GM19023 (cell line): ENCODE measurements around the gene SH3PXD2B.
"Not testable (repeated sequence)": the region's sequence is repeated elsewhere in the genome, so short reads cannot be mapped to it uniquely, and the experiment has no call there.

Experiments used
- ATAC-seq: cut with Tn5 transposase; IDR thresholded peaks from one replicate; pipeline ENCODE4 v1.9.1; 2021; ENCODE audit warnings: mild to moderate bottlenecking, moderate library complexity; ENCODE audit not compliant: unreplicated experiment

The SH3PXD2B gene

DNA sequence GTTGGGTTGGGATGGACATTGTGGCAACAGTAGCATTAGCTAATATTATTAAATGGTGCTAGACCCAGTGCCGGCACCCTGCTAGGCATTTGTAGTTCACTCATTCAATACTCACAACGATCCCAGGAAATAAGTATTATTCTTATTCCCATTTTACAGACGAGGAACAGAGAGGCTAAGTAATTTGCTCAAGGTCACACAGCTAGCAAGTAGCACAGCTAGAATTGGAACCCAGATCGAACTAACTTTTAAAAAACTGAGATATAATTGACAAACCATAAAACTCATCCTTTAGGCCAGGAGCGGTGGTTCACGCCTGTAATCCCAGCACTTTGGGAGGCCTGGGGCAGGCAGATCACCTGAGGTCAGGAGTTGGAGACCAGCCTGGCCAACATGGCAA lies 79.5 kb downstream of the SH3PXD2B start:
- ATAC-seq: no peak

- ATAC-seq: no peak
Measured at GRCh38 chr5:172373680-172374079, 80.6 kb downstream of the SH3PXD2B start.

DNA sequence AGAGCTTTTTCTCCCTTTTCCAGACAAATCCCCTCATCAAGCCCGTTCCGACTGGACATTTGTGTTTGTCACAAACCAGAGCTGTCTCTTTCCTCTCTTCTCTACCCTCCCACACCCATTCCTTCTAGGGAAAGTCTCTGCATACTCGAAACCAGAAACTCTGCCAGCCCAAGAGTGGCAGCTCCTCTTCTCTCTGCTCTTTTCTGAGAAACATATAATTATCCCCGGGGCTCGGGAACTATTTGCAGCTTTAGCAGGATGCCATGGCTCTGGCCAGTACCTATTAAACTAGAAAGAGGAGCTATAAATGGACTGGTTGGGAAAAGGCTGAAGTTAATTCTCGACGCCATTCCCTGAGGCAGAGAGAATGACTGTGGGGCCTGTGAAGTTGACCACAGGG lies 82.6 kb downstream of the SH3PXD2B start:
- ATAC-seq: no peak

- ATAC-seq: no peak
Measured at GRCh38 chr5:172370648-172371545, 83.4 kb downstream of the SH3PXD2B start.

DNA sequence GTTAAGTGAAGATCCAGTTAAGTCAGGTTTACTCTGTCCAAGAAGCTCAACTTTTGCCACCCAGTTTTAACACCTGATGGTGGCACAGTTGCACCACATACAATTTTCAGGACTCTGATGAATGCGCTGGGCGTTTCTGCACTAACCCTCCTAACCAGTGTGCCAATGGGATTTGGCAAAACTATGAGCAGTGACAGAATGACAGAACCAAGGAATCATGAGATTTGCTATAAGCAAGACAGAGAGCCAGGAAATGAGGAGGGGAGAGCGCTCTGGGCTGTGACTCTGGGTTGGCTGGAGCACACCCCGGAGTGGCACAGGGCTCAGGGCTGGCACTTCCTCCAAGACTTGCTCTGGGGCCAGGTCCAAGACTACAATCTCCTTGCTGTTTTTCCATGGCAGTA lies 84.1 kb downstream of the SH3PXD2B start:
- ATAC-seq: no peak

GRCh38 chr5:172368699-172369098 lies 85.6 kb downstream of the SH3PXD2B start:
- ATAC-seq: not testable (repeated sequence)

- no peak for ATAC-seq
Measured at GRCh38 chr5:172365948-172366608, 88.2 kb downstream of the SH3PXD2B start.

- ATAC-seq: no peak
Measured at GRCh38 chr5:172364773-172365172, 89.6 kb downstream of the SH3PXD2B start.

DNA sequence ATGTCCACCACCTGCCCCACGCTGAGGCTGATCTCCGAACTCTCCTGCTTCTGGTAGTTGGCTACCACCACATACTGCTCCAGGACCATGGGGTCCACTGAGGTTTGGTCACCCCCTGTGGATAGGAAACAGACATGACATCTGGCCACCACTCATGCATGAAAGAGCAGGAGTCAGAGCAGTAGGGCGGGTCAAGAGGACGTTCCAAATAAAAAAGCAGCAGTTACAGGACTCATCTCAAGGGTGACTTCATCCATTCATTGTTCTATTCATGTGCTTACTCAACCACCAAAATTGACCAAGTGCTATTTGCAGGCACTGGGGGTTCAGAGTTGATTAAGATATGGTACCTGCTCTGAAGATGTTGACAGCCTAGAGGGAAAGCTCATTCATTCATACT lies 91.6 kb downstream of the SH3PXD2B start:
- no peak for ATAC-seq

- no peak for ATAC-seq
Measured at GRCh38 chr5:172361566-172362238, 92.6 kb downstream of the SH3PXD2B start.

DNA sequence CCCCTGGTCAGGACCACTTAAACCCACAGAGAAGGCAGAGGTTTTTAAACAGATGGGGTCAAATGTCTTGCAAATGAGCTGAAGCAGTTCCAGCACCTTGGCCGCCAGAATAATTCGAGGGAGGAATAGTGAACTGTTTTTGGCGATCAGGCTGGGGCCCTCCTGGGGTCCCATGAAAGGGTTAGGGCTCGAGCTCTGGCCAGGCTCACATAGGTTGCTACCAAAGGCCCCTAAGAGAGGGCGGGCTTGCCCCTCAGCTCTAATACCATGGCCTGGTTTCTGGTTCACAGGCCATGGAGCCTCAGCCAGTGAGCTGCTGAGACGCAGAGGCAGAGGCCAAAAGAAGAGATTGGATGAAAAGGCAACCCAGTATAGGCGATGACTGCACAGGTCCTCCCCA lies 96.0 kb downstream of the SH3PXD2B start:
- no peak for ATAC-seq

DNA sequence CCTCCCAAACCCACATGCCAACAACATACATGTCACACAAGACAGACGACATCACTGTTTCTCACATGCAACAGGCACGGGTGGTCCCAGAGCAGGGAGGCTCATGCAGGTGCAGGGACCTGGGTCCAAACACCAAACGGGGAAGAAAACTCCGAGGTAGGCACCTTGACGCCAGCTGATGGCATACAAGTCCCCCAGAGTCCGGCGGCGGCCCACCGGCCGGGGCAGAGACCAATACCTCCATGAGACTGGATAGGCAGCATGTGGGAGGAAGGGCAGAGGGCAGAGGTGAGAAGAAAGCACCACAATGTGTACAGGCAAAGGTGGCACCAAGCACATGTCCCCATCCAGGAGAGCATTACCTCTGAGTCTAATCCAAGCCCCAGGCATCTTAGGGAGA lies 97.8 kb downstream of the SH3PXD2B start:
- ATAC-seq: no peak

DNA sequence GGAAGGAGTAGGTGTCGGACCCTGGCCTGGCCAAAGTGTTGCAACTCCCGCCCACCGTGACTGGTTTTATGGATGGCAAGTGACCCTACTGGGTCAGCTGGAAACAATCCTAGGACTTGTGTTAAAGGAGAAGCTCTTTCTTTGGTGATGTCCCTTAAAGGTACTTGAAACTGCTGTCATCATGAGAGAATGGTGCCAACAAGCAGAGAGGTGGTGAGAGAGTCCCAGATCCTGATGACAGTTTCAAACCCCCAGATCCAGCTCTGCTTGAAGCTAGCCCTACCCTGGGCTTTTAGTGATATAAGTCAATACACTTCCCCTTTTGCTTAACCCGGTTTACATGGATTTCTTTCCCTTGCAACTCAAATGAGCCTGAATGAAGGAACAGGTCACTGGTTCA lies 98.3 kb downstream of the SH3PXD2B start:
- ATAC-seq: no peak

DNA sequence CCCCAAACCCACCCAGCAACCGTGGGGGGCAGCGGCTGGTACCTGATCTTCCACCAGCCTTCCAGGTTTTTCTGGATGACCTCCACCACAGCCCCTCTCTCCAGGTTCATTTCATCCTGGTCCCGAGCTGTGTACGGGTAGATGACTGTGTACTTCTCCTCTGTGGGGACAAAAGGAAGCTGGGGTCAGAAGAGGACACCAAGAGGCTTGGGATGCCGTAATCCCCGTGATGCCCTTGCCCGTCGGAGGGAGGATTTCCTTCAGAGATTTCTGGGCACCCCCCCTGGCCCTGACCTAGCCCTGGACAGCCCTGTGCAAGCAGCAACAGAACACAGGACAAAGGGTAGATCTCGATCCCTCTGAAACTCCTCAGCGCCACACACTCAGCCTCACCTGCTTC lies 100.5 kb downstream of the SH3PXD2B start:
- ATAC-seq: no peak

- no peak for ATAC-seq
Measured at GRCh38 chr5:172353271-172353812, 101.0 kb downstream of the SH3PXD2B start.

DNA sequence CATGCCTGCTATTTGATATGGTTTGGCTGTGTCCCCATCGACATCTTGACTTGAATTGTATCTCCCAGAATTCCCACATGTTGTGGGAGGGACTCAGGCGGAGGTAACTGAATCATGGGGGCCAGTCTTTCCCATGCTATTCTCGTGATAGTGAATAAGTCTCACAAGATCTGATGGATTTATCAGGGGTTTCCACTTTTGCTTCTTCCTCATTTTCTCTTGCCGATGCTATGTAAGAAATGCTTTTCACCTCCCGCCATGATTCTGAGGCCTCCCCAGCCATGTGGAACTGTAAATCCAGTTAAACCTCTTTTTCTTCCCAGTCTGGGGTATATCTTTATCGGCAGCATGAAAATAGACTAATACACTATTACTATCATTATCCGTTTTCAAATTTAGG lies 101.8 kb downstream of the SH3PXD2B start:
- not testable (repeated sequence) for ATAC-seq

DNA sequence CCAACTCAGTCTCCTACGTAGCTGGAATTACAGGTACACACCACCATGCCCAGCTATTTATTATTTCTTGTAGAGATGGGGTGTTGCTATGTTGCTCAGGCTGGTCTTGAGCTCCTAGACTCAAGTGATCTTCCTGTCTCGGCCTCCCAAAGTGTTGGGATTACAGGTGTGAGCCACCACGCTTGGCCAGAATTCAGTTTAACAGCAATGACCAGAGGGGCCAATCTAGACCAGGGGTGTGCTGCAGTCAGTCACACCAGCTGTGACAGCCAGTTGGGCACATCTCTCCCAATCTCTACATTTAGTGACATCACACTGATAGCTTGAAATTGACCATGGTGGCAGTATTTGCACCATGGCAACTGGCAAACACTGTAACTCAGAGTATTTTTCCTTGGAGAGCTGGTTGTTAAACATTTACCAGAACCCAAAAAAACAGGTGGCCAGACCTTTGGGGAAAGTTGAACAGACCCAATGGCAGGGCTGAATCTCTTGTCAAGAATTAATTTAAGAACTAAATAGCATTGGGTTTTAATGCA lies 103.0 kb downstream of the SH3PXD2B start:
- no peak for ATAC-seq

GRCh38 chr5:172350212-172351181 lies 103.8 kb downstream of the SH3PXD2B start:
- no peak for ATAC-seq

DNA sequence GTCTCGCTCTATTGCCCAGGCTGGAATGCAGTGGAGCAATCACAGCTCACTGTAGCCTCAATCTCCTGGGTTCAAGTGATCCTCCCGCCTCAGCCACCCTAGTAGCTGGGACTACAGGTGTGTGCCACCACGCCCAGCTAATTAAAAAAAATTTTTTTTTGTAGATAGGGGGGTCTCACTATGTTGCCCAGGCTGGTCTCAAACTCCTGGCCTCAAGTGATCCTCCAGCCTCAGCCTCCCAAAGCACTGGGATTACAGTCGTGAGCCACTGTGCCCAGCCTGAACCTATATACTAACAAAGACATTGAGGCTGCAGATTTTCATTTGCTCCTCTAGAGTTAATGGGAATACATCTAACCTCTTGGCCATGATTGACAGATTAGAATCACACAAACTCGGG lies 105.6 kb downstream of the SH3PXD2B start:
- not testable (repeated sequence) for ATAC-seq

DNA sequence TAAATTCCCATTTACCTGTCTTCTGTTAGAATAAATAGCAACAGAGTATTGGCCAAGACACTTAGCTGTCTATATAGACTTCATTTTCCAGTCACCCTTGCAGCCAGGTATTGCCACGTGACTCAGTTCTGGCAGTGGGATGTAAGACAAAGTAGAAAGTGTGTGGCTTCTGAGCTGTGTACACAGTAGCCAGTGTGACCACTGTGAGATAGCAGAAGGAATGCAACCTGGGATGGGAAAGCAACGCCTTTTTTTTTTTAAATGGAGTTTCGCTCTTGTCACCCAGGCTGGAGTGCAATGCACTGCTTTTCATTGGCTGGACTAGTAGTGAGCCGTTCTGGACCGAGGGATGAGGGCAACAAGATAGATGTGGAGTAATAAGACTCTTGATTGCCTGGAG lies 106.2 kb downstream of the SH3PXD2B start:
- no peak for ATAC-seq
